Measurements from ENCODE around the gene MAML3.

GRCh38 chr4:139686988-139687387 lies 467.0 kb downstream of the MAML3 start:
- TF ChIP-seq, protein P1, sequence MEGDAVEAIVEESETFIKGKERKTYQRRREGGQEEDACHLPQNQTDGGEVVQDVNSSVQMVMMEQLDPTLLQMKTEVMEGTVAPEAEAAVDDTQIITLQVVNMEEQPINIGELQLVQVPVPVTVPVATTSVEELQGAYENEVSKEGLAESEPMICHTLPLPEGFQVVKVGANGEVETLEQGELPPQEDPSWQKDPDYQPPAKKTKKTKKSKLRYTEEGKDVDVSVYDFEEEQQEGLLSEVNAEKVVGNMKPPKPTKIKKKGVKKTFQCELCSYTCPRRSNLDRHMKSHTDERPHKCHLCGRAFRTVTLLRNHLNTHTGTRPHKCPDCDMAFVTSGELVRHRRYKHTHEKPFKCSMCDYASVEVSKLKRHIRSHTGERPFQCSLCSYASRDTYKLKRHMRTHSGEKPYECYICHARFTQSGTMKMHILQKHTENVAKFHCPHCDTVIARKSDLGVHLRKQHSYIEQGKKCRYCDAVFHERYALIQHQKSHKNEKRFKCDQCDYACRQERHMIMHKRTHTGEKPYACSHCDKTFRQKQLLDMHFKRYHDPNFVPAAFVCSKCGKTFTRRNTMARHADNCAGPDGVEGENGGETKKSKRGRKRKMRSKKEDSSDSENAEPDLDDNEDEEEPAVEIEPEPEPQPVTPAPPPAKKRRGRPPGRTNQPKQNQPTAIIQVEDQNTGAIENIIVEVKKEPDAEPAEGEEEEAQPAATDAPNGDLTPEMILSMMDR (IDR thresholded peaks at IDR 0.05): no peak
- no peak for TF ChIP-seq POLR2A (IDR thresholded peaks at IDR 0.05)
